ENCODE measurements around the gene CAPN5.

The CAPN5 gene

GRCh38 chr11:77154381-77155081 is 87.8 kb downstream of the CAPN5 start:
- Histone ChIP-seq H3K79me2 (ENCODE audit: control insufficient read depth, low read length) (no peaks in the 10 kb centered on the region), H3K27me3 (ENCODE audit: control insufficient read depth, low read length) (peaks cover 4% of the 10 kb centered on the region; the same call in 1 of the 2 replicates), H3K9me2 (replicated peaks; ENCODE audit: control insufficient read depth, low read length) (no peaks in the 10 kb centered on the region), H3F3A (ENCODE audit: control insufficient read depth, insufficient read depth) (no peaks in the 10 kb centered on the region), H3K27ac (ENCODE audit: low read depth, low read length) (no peak overlapping the region), H3K36me3 (ENCODE audit: control insufficient read depth, low read length) (no peaks in the 10 kb centered on the region), H4K20me1 (ENCODE audit: control insufficient read depth, insufficient read depth, low read depth, low read length) (no peaks in the 10 kb centered on the region), H3K4me2 (ENCODE audit: low read length) (no peak overlapping the region), H3K9me3 (ENCODE audit: control insufficient read depth, insufficient read depth, low read length) (no peaks in the 10 kb centered on the region), H3K4me3 (ENCODE audit: low read length) (no peak overlapping the region), H3K4me1 (ENCODE audit: control insufficient read depth, low read length) (no peaks in the 10 kb centered on the region)
- TF ChIP-seq EZH2phosphoT487 (IDR thresholded peaks at IDR 0.05; ENCODE audit: borderline replicate concordance, low read length): no peak
- TF ChIP-seq, protein P1, sequence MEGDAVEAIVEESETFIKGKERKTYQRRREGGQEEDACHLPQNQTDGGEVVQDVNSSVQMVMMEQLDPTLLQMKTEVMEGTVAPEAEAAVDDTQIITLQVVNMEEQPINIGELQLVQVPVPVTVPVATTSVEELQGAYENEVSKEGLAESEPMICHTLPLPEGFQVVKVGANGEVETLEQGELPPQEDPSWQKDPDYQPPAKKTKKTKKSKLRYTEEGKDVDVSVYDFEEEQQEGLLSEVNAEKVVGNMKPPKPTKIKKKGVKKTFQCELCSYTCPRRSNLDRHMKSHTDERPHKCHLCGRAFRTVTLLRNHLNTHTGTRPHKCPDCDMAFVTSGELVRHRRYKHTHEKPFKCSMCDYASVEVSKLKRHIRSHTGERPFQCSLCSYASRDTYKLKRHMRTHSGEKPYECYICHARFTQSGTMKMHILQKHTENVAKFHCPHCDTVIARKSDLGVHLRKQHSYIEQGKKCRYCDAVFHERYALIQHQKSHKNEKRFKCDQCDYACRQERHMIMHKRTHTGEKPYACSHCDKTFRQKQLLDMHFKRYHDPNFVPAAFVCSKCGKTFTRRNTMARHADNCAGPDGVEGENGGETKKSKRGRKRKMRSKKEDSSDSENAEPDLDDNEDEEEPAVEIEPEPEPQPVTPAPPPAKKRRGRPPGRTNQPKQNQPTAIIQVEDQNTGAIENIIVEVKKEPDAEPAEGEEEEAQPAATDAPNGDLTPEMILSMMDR (IDR thresholded peaks at IDR 0.05; ENCODE audit: low read depth, low read length, poor library complexity, severe bottlenecking): no peak

GRCh38 chr11:77155082-77155475 is 88.3 kb downstream of the CAPN5 start:
- no peak overlapping the region for H3K4me2 ChIP-seq (ENCODE audit: low read length)
- H3K79me2 ChIP-seq (ENCODE audit: control insufficient read depth, low read length): no peaks in the 10 kb centered on the region
- peaks cover 4% of the 10 kb centered on the region; the same call in 1 of the 2 replicates for H3K27me3 ChIP-seq (ENCODE audit: control insufficient read depth, low read length)

GRCh38 chr11:77155556-77156130 is 88.9 kb downstream of the CAPN5 start:
- H3K4me3 ChIP-seq (ENCODE audit: low read length): no peak overlapping the region
- H3K79me2 ChIP-seq (ENCODE audit: control insufficient read depth, low read length): no peaks in the 10 kb centered on the region
- H3K27me3 ChIP-seq (ENCODE audit: control insufficient read depth, low read length): peaks cover 2% of the 10 kb centered on the region; the same call in 1 of the 2 replicates
- no peaks in the 10 kb centered on the region for H3K36me3 ChIP-seq (ENCODE audit: control insufficient read depth, low read length)
- no peak overlapping the region for H3K4me2 ChIP-seq (ENCODE audit: low read length)
- no peaks in the 10 kb centered on the region for H4K20me1 ChIP-seq (ENCODE audit: control insufficient read depth, insufficient read depth, low read depth, low read length)
- H3K4me1 ChIP-seq (ENCODE audit: control insufficient read depth, low read length): no peaks in the 10 kb centered on the region
- H3K27ac ChIP-seq (ENCODE audit: low read depth, low read length): no peak overlapping the region
- no peaks in the 10 kb centered on the region for H3F3A ChIP-seq (ENCODE audit: control insufficient read depth, insufficient read depth)
- no peaks in the 10 kb centered on the region for H3K9me2 ChIP-seq (replicated peaks; ENCODE audit: control insufficient read depth, low read length)
- TF ChIP-seq, protein P1 (IDR thresholded peaks at IDR 0.05; ENCODE audit: low read depth, low read length, poor library complexity, severe bottlenecking): no peak
- TF ChIP-seq EZH2phosphoT487 (IDR thresholded peaks at IDR 0.05; ENCODE audit: borderline replicate concordance, low read length): no peak
- no peaks in the 10 kb centered on the region for H3K9me3 ChIP-seq (ENCODE audit: control insufficient read depth, insufficient read depth, low read length)

More at GRCh38 chr11:77155082-77155475, 88.3 kb downstream of the CAPN5 start:
- H3K27ac ChIP-seq (ENCODE audit: low read depth, low read length): no peak overlapping the region
- no peaks in the 10 kb centered on the region for H3K36me3 ChIP-seq (ENCODE audit: control insufficient read depth, low read length)
- TF ChIP-seq, protein P1 (IDR thresholded peaks at IDR 0.05; ENCODE audit: low read depth, low read length, poor library complexity, severe bottlenecking): no peak
- TF ChIP-seq EZH2phosphoT487 (IDR thresholded peaks at IDR 0.05; ENCODE audit: borderline replicate concordance, low read length): no peak
- H3K9me2 ChIP-seq (replicated peaks; ENCODE audit: control insufficient read depth, low read length): no peaks in the 10 kb centered on the region
- no peaks in the 10 kb centered on the region for H3K9me3 ChIP-seq (ENCODE audit: control insufficient read depth, insufficient read depth, low read length)
- H3K4me3 ChIP-seq (ENCODE audit: low read length): no peak overlapping the region
- H4K20me1 ChIP-seq (ENCODE audit: control insufficient read depth, insufficient read depth, low read depth, low read length): no peaks in the 10 kb centered on the region
- no peaks in the 10 kb centered on the region for H3F3A ChIP-seq (ENCODE audit: control insufficient read depth, insufficient read depth)
- no peaks in the 10 kb centered on the region for H3K4me1 ChIP-seq (ENCODE audit: control insufficient read depth, low read length)
